Measurements from ENCODE around the gene MMP20.

DNA sequence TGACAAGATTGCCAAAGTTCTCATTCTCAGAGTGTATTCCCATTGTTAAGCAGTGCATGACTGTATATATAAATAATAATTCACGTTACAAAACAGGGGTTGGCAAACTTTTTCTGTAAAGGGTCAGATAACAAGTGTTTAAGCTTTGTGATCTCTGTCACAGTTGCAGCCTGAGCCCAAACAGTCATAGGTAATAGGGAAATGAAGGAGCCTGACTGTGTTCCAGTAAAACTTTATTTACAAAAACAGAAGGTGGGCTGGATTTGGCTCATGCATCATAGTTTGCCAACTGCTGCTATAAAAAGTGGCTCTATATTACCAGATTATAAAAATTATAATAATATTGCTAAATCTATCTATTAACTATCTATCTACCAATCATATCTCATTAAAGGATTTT is 98.1 kb downstream of the MMP20 start:
- TF ChIP-seq EZH2 (IDR thresholded peaks at IDR 0.05; ENCODE audit: low read length): no peak
- TF ChIP-seq, protein P1, sequence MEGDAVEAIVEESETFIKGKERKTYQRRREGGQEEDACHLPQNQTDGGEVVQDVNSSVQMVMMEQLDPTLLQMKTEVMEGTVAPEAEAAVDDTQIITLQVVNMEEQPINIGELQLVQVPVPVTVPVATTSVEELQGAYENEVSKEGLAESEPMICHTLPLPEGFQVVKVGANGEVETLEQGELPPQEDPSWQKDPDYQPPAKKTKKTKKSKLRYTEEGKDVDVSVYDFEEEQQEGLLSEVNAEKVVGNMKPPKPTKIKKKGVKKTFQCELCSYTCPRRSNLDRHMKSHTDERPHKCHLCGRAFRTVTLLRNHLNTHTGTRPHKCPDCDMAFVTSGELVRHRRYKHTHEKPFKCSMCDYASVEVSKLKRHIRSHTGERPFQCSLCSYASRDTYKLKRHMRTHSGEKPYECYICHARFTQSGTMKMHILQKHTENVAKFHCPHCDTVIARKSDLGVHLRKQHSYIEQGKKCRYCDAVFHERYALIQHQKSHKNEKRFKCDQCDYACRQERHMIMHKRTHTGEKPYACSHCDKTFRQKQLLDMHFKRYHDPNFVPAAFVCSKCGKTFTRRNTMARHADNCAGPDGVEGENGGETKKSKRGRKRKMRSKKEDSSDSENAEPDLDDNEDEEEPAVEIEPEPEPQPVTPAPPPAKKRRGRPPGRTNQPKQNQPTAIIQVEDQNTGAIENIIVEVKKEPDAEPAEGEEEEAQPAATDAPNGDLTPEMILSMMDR (optimal IDR thresholded peaks at IDR 0.05 in 1 of 3, IDR thresholded peaks at IDR 0.05 in 1 of 3, conservative IDR thresholded peaks at IDR 0.05 in 1 of 3; ENCODE audit: extremely low read depth in 1 of 3, insufficient read depth in 2 of 3, low read length in 3 of 3): no peak
